ENCODE results near the gene TBC1D8.

- TF ChIP-seq, protein P1, sequence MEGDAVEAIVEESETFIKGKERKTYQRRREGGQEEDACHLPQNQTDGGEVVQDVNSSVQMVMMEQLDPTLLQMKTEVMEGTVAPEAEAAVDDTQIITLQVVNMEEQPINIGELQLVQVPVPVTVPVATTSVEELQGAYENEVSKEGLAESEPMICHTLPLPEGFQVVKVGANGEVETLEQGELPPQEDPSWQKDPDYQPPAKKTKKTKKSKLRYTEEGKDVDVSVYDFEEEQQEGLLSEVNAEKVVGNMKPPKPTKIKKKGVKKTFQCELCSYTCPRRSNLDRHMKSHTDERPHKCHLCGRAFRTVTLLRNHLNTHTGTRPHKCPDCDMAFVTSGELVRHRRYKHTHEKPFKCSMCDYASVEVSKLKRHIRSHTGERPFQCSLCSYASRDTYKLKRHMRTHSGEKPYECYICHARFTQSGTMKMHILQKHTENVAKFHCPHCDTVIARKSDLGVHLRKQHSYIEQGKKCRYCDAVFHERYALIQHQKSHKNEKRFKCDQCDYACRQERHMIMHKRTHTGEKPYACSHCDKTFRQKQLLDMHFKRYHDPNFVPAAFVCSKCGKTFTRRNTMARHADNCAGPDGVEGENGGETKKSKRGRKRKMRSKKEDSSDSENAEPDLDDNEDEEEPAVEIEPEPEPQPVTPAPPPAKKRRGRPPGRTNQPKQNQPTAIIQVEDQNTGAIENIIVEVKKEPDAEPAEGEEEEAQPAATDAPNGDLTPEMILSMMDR (IDR thresholded peaks at IDR 0.05): no peak
- TF ChIP-seq POLR2A (IDR thresholded peaks at IDR 0.05): no peak
Measured at GRCh38 chr2:101081375-101081907, 69.7 kb downstream of the TBC1D8 start.

All from esophagus squamous epithelium (tissue), 4 donors.